OCI-LY7 (cell line): Measurements from ENCODE around the gene LRCH3. TPM values are rescaled to one million over a fixed set of nuclear protein-coding genes. Genes with fewer than 3 reads are reported as not detected.

Experiments used
- BruUV-seq: library from RNA; stranded (reverse); fragments of 400-500 nt; replicated peaks from 2 replicates; lab custom pipeline; 2021; lab: Mats Ljungman, UMichigan
- CTCF ChIA-PET: fragments of 300-600 bp; sonication (Branson Sonifier 250); formaldehyde crosslinking; loops from one replicate; lab custom pipeline; 2022; ENCODE audit warnings: antibody characterized with exemption; ENCODE audit not compliant: unreplicated experiment; lab: Charles Lee
- POLR2A ChIA-PET: fragments of 300-600 bp; sonication (Branson Sonifier 250); formaldehyde crosslinking; loops from one replicate; lab custom pipeline; 2022; ENCODE audit warnings: antibody characterized with exemption; lab: Charles Lee
- DNase-seq: peaks from one replicate; pipeline ENCODE4 v3.0.0-alpha.2; 2015; ENCODE audit warnings: low spot score
- H2AFZ ChIP-seq: fragments of 200-600 bp; sonication (generic), shearing (Covaris generic); 2 replicates; pipeline ENCODE4 v1.6.1; 2014; ENCODE audit warnings: mild to moderate bottlenecking, antibody characterized with exemption, low read length, moderate library complexity
- H3K27ac ChIP-seq: fragments of 200-600 bp; sonication (generic); 2 replicates; pipeline ENCODE4 v1.5.1; 2014; ENCODE audit warnings: mixed run types, low read depth, mild to moderate bottlenecking, moderate library complexity, low read length, inconsistent platforms; ENCODE audit not compliant: poor library complexity, severe bottlenecking
- H3K36me3 ChIP-seq: fragments of 200-600 bp; sonication (generic); 2 replicates; pipeline ENCODE4 v1.6.1; 2014; ENCODE audit warnings: mild to moderate bottlenecking, antibody characterized with exemption, low read length, moderate library complexity, mixed read lengths; ENCODE audit not compliant: insufficient read depth
- H3K4me1 ChIP-seq: fragments of 200-600 bp; sonication (generic); 2 replicates; pipeline ENCODE4 v1.5.1; 2014; ENCODE audit warnings: mild to moderate bottlenecking, low read length; ENCODE audit not compliant: insufficient read depth, poor library complexity, severe bottlenecking
- H3K4me2 ChIP-seq: fragments of 200-600 bp; sonication (generic); 2 replicates; pipeline ENCODE4 v1.6.1; 2014; ENCODE audit warnings: mild to moderate bottlenecking, low read length
- H3K4me3 ChIP-seq: fragments of 200-600 bp; sonication (generic); 2 replicates; pipeline ENCODE4 v1.5.1; 2014; ENCODE audit warnings: mild to moderate bottlenecking, low read depth, low read length; ENCODE audit not compliant: poor library complexity, severe bottlenecking
- H3K79me2 ChIP-seq: fragments of 200-600 bp; sonication (generic); 2 replicates; pipeline ENCODE4 v1.6.1; 2016; ENCODE audit warnings: low read depth, mild to moderate bottlenecking, low read length, moderate library complexity, mixed read lengths; ENCODE audit not compliant: insufficient read depth
- H3K9me2 ChIP-seq: fragments of 200-600 bp; sonication (generic); 2 replicates; pipeline ENCODE4 v1.6.1; 2016; ENCODE audit warnings: mild to moderate bottlenecking, low read length, mixed read lengths; ENCODE audit not compliant: insufficient read depth
- H3K9me3 ChIP-seq: fragments of 200-600 bp; sonication (generic); 2 replicates; pipeline ENCODE4 v1.6.1; 2014; ENCODE audit warnings: mild to moderate bottlenecking, mixed run types, low read length, mixed read lengths
- H4K20me1 ChIP-seq: fragments of 200-600 bp; sonication (generic); 2 replicates; pipeline ENCODE4 v1.6.1; 2014; ENCODE audit warnings: mild to moderate bottlenecking, antibody characterized with exemption, low read length, moderate library complexity, mixed read lengths; ENCODE audit not compliant: insufficient read depth
- CTCF ChIP-seq: fragments of 200-600 bp; sonication (generic); conservative IDR thresholded peaks from 2 replicates; pipeline ENCODE4 v1.5.1; 2014; ENCODE audit warnings: mild to moderate bottlenecking, antibody characterized with exemption, low read length, moderate library complexity, mixed read lengths
- EZH2phosphoT487 ChIP-seq: fragments of 200-600 bp; sonication (generic); IDR thresholded peaks from 2 replicates; pipeline ENCODE4 v1.6.1; 2018; ENCODE audit warnings: low read depth, borderline replicate concordance, mild to moderate bottlenecking, mixed run types, antibody characterized with exemption, low read length, moderate library complexity, mixed read lengths
- intact Hi-C: fragments of 100-400 bp; cut with micrococcal nuclease; formaldehyde crosslinking; loops from one replicate; pipeline ENCODE4 v1.10.0; 2022; ENCODE audit not compliant: unreplicated experiment
- total RNA-seq, 2 experiments: library from RNA; depleted of rRNA in 1 of 2; stranded (reverse); fragments of >200 nt in 1 of 2; shearing (Covaris generic) in 1 of 2; gene quantifications; 2 replicates each; pipeline ENCODE4 v1.2.3, GENCODE V29; 2014 to 2022

Gene LRCH3
- total RNA-seq, 2 experiments from 2014 or later = 39.0 to 52.6 TPM

- Histone ChIP-seq H3K4me3 (no peak overlapping the region), H3K79me2 (no peaks in the 10 kb centered on the region), H3K4me2 (no peak overlapping the region), H3K27ac (no peak overlapping the region), H3K9me2 (no peaks in the 10 kb centered on the region), H3K36me3 (peaks cover 62% of the 10 kb centered on the region), H4K20me1 (no peaks in the 10 kb centered on the region), H2AFZ (no peak overlapping the region), H3K9me3 (no peaks in the 10 kb centered on the region), H3K4me1 (no peaks in the 10 kb centered on the region)
- CTCF ChIA-PET = no interaction called here
- POLR2A ChIA-PET = interaction anchor here (0.6 to 1.0 kb wide), 4 partner anchors 8 to 1224 kb away, joined by 3 to 4 read pairs (median 4); no protein-coding TSS in a partner anchor
- TF ChIP-seq EZH2phosphoT487 = no peak
- no peak for TF ChIP-seq CTCF
- no TSS peak for BruUV-seq
- DNase-seq = no peak
- intact Hi-C loops = no loop called here
These were observed 50.7 kb downstream of the LRCH3 start for GRCh38 chr3:197841789-197842188.

GRCh38 chr3:197846491-197846890, 55.4 kb downstream of the LRCH3 start:
- Histone ChIP-seq H3K4me3 (no peak overlapping the region), H3K27ac (no peak overlapping the region), H3K79me2 (no peaks in the 10 kb centered on the region), H3K9me3 (no peaks in the 10 kb centered on the region), H2AFZ (no peak overlapping the region), H3K9me2 (no peaks in the 10 kb centered on the region), H3K4me2 (no peak overlapping the region), H3K4me1 (peaks cover 26% of the 10 kb centered on the region), H3K36me3 (peaks cover 62% of the 10 kb centered on the region), H4K20me1 (no peaks in the 10 kb centered on the region)
- ChIA-PET CTCF (interaction anchor here (0.6 kb wide), 1 partner anchor 810 kb away, joined by 3 read pairs; no protein-coding TSS in a partner anchor), POLR2A (interaction anchor here (0.5 kb wide), 1 partner anchor 334 kb away, joined by 3 read pairs; no protein-coding TSS in a partner anchor)
- intact Hi-C loops = no loop called here
- TF ChIP-seq EZH2phosphoT487 (no peak), CTCF (no peak)
- no TSS peak for BruUV-seq
- DNase-seq = no peak

- TF ChIP-seq CTCF (no peak), EZH2phosphoT487 (no peak)
- POLR2A ChIA-PET = interaction anchor here (0.6 to 0.9 kb wide), 2 partner anchors 8 to 811 kb away, joined by 3 read pairs; no protein-coding TSS in a partner anchor
- CTCF ChIA-PET = interaction anchor here (0.6 kb wide), 1 partner anchor 11 kb away, joined by 3 read pairs; no protein-coding TSS in a partner anchor
- no peaks in the 10 kb centered on the region for H3K9me3 ChIP-seq
- H3K36me3 ChIP-seq = peaks cover 65% of the 10 kb centered on the region
- H3K4me1 ChIP-seq = peaks cover 26% of the 10 kb centered on the region
- peak overlapping the region; percentile 51 for H3K4me3 ChIP-seq
- H2AFZ ChIP-seq = peak overlapping the region; percentile 61; the same call in 1 of the 2 replicates
- H3K9me2 ChIP-seq = no peaks in the 10 kb centered on the region
- intact Hi-C loops = no loop called here
- no TSS peak for BruUV-seq
- H3K79me2 ChIP-seq = no peaks in the 10 kb centered on the region
- peak; percentile 77 for DNase-seq
- peak overlapping the region; percentile 78 for H3K4me2 ChIP-seq
- peak overlapping the region; percentile 59 for H3K27ac ChIP-seq
- no peaks in the 10 kb centered on the region for H4K20me1 ChIP-seq
These were observed 56.9 kb downstream of the LRCH3 start for GRCh38 chr3:197847866-197848401.
